Stimulated activated CD8-positive, alpha-beta memory T cell treated with anti-CD3 and anti-CD28 coated beads, Interleukin-12 subunit alpha, Interleukin-12 subunit beta, amount 100 ng/mL, for 1 hour (primary cell): Measurements from ENCODE around the gene ART1.

Source experiments
- DNase-seq: peaks from one replicate; pipeline ENCODE4 v3.0.0-alpha.2; 2020; ENCODE audit warnings: low read depth

The ART1 gene

DNA sequence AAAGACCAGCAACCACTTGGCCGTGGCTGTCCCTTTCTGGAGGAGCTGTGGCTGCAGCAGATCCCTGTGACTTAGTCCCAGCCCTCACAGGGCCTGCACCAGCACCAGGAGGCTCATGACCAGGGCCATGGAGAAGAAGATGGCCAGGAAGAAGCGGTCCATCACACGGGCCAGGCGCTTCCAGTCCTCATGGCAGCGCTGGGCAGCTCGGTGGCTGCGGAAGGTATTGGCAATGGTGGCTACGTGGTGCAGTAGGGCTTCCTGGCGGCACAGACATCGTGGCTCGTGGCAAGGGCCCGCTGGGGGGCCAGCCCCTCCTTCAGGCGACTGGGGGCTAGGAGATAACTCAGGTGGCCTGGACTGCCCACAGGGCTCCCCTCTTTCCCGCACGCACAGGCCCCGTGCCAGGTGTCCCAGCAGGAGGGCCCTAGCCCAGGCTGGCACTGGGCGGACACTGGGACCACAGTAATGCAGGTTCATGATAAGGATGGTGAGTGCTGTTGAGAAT is 21.1 kb downstream of the ART1 start:
- DNase-seq: no peak

DNA sequence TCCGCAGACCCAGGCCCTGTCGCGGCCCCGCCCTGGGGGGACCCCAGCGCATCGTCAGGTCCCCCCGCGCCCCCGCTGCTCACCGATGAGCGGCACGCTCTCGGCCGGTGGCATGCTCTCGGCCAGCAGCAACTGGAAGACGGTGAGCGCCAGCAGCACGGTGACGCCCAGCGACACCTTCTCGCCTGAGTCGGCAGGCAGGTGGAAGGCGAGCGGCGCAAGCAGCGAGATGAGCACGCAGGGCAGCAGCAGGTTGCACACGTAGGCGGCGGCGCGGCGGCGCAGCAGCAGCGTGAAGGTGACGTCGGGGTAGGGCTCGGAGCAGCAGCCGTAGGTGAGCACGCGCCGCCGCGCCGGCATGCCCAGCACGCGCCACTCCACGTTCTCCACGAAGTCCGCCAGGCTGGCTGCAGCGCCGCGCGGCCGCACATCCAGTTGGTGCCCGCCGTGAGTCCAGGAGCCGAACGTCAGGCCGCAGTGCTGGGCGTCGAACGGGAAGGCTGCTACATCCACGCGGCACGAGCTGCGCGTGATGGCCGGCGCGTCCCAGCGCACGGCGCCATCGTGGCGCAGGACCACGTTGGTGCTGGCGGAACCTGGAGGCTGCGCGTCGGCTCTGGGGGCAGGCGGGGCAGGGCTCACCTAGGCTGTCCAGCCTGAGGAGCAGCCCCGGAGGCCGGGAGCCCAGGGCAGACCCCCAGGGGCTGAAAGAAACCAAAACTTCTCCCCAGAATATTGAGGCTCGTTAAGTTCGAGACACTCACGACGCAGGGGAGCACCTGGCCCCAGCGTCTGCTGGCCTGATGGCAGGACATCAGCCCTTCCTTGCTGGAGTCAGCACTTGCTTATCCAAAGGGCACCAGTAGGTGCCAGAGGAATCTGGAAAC is 22.5 kb downstream of the ART1 start:
- DNase-seq: no peak

DNA sequence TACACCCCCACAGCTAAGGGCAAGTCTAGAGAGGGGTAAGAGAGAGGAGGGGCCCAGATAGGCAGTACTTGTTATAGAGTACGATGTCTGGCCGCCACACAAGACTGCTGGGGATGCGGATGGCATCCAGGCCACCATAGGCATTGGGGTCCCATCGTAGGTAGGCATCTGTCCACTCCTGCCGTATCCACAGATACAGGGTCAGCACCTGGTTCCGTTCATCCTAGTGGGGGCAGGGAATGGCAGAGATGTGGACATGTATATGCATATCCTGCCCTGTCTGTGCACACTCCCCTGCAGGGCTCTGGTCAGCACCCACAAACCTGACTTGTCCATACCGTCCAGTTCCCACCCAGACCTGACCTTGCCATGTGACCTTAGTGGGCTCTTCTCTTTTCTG is 24.2 kb downstream of the ART1 start:
- DNase-seq: no peak

DNA sequence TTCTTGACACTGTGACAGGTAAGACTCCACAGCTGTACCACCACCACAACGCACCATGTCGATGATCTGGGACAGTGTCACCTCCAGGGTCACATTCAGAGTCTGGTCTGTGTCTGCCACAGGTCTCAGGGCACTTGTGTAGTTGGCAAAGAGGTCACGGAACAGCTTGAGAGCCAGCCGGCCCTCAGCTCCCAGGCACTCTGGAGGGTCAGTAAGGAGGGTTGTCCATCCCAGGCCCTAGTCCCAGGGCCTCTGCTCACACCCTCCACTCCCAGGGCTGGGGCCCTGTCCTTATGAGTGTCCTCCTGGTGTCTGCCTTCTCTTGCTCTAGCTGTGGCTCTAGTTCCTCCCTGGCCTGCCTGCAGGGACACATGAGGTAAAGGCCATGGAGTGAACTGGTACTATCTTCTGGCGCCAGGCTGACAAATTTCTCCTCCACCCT is 24.8 kb downstream of the ART1 start:
- DNase-seq: no peak

DNA sequence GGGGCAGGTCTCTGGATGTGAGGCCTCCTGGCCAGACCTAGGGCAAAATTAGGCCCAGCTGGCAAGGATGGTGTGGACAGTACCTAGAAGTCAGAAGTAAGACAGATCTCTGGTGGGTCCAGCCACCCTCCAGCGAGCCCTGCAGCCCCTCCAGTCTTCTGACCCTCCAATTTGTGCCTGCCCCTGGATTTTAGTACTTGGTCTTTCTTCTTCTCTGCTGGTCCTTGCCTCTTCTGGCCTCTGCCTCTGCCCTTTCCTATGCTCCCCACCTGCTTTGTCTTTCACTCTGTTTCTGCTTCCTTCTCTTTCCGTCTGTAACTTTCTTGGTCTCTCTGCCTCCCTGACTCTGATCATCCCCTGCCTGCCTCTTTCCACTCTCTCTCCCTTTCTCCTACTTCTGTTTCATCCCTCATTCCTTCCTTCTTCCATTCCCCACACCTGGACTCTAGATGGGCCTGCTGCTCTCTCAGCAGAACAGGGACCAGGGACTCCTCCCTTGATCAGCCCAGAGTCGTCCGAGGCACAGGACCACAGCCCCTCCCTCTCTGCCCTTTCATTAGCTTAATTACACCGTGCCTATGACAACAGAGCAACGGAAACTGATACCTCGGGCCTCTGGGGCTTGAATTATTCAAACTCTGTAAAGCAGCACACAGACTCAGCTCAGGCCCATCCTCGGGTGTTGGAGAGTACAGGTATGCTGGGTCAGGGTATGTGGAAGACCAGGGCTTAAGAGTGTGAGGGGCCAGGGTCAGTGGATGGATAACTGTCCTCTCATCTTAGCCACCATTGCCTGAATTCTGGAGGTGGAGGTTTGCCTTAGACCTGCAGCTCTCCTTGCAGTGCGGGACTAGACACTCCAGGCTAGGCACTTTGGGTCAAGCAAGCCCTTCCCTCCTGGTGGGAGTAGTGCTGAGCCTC is 26.7 kb downstream of the ART1 start, which contains the start of gene CHRNA10:
TSS of gene CHRNA10 (minus strand) at position 51 of the 921 bp plus-strand sequence. CDS start 72 bp downstream, outside the sequence.
- no peak for DNase-seq

DNA sequence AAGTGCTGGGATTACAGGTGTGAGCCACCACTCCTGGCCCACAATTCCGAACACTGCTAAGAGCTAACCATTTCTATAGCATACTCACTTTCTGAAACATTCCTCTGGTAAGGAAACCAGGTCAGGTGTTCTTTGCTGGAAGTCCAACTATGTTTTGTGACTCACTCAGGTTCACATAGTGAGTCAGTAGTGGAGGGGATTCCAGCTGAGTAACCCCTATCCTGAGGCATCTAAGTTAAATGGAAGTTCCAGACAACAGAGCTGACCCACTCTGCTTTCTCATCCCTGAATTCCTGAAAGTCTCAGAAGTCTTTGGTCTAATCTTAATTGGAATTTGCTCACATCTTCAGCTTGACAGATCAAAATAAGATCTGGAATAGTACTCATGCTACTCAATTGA is 29.3 kb downstream of the ART1 start:
- no peak for DNase-seq

DNA sequence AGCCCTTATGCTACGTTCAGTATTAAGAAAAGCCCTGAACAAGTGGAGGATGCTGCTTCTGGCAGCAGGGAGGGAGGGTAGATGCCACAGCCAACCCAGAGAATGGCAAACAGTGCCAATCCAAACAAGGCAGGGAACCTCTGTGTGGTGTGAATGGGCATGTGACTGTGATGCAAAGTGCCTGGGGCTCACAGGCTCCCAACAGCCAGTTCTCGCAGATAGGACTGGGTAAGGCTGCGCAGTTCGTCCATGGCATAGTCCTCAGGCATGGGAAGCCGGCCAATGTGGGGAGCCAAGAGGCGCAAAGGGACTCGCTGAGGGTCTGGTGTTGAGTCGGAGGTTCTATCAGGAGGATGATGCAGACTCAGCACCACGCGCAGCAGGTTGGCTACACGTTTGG is 31.0 kb downstream of the ART1 start:
- DNase-seq: no peak

DNA sequence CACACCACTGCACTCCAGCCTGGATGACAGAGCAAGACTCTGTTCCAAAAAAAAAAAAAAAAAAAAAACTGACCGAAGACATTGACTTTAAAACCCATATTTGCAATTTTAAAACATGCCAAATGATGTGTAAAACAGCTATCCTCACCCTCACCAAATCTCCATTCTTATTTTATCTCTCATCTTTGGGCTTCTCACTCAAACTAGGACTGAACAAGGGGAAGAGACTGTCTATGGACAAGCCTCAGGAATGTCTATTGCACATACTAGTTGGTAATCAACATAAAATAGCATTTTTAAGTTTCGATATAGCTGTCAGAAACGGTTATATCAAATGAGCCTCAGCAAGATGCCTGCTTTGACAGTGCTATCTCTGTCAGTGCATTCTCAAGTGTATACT is 34.1 kb downstream of the ART1 start:
- no peak for DNase-seq

DNA sequence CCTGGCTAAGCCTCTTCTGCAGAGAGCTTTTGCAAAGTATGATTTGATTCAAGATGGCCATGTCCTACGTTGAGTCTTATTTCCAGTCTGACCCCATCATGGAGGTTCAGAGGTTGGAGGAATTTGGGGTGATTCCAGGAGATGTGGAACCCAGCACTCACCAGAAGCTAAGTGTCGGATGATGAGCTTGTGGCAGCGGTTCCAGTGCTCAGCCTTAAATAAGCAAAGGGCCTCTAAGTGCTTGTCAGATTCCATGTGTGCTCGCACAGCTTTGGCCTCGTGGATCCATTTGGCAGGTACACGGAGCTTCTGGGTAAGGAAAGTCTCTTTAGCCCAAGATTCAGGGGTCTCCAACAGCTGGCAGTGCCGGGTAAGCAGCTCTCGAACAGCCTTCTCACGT is 38.1 kb downstream of the ART1 start:
- no peak for DNase-seq

DNA sequence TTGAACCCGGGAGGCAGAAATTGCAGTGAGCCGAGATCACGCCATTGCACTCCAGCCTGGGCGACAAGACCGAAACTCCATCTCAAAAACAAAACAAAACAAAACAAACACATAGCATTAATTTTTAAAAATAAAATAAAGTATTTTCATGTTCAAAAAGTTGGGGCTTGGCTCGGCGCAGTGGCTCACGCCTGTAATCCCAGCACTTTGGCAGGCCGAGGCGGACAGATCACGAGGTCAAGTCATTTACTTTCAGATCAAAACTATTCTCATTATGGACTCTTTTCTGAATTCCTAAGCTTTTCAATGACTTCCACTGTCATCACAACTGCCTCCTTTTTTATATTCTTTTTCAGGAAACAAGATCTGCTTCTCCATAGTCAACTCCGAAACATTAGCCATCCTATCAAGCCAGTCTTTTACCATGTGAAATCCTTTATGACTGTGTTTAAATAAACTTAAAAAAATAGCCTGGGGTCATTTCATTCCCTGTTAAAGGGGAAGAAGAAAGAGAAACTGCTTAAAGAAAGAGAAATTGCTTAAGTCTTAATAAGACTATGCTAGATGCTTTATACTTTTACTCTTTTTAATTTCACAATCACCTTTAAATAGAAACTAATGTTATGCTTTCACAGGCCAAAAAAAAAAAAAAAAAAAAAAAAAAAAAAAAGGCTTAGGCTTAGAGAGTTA is 39.3 kb downstream of the ART1 start:
- no peak for DNase-seq

DNA sequence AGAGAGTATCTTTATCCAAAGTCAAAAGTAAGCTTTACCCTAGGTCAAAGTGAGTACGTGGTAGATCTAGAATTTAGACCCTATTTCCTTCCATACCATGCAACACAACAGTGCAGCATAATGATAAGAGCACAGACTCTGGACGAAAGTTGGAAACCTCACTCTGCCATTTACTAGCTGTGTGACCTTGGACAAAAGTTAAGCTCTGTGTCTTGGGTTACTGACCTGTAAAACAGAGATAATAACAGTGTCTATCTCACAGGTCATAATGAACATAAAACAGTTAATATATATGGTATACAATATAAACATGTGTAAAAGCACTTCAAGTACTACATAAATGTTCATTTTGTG is 39.9 kb downstream of the ART1 start:
- DNase-seq: no peak

DNA sequence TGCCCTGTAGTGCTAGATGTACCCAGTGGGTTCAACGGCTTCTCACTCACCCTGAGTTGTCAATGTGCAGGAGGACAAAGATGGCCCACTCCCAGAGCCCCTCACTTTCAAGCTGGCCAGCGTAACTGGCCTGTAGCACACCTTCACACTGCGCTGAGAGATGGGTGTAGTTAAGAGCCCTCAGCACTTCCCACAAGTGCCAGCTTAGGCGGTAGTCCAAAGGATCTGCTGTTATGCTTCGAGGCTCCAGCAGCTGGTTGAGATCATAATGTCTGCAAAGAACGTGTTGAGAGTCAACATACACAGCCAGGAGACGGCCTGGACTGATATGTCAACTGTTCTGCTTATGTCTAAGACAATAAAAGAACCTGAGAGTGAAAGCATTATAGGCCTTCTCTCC is 41.0 kb downstream of the ART1 start:
- no peak for DNase-seq

DNA sequence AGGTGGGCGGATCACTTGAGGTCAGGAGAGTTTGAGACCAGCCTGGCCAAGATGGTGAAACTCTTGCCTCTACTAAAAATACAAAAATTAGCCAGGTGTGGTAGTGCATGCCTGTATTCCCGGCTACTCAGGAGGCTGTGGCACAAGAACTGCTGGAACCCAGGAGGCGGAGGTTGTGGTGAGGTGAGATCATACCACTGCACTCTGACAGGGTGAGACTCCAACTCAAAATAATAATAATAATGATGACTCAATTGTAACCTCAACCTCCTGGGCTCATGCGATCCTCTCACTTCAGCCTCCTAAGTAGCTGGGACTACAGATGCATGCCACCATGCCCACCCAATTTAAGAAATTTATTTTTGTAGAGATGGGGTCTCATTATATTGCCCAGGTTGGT is 41.8 kb downstream of the ART1 start:
- DNase-seq: no peak

DNA sequence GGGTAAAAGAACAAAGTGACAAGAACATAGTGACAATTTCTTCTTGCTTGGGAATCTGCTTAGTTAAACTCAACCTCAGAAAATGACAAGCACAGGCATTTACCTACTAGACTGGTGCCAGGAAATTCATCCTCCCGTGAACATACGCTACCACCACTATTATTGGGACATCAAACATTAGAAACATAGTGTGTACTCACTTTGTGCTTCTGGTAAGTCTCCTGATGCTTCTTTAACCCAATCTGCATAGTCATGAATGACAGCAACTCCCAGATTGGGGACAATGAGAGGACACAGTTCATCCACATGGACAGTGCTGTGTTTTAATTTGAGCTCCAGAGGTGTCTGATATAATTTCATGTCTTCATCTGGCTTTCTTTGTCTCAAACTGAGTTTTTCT is 55.5 kb downstream of the ART1 start:
- no peak for DNase-seq

DNA sequence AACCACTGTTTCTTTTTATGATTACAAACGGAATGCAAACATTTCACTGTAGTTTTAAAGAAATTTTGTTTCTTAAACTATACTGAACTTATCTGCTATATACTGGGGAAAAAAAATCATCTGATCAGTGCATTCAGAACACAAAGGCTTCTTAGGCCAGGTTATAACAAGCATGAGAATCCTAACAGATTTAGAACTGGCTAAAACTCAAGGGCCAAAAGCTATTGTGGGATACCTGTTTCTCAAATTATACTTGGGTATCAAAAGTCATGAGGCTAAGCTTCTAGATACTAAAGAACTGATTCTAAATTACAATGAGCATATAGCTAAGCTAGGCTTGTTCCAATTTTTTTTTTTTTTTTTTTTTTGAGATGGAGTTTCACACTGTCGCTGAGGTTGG is 56.0 kb downstream of the ART1 start:
- DNase-seq: no peak

DNA sequence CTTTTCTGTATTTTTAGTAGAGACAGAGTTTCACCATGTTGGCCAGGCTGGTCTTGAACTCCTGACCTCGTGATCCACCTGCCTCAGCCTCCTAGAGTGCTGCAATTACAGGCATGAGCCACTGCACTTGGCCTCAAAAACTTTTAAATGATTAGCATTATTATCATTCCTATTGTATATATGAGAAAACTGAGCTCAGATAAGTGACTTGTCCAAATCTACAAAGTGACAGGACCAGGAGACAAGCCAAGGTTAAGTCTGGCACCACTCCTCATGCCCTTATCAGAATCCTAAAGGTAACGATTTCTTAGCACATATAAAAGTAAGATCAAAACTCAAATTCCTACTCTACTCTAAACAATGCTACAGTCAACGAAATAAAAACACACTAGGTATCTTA is 58.5 kb downstream of the ART1 start:
- no peak for DNase-seq

DNA sequence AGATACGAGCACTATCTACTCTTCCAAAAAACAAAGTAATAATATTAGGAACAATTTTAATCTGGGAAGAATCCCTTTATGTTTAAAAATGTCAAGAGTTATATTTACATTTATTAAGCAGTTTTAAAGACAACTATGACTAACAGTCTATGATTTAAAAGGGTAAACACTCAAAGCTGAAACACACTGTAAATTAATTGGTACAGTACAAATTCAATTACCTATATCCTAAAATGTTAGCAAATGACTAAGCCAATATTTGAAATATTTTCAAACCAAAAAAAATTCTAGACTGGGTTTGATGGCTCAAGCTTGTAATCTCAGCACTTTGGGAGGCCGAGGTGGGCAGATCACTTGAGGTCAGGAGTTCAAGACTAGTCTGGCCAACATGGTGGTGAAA is 62.2 kb downstream of the ART1 start:
- no peak for DNase-seq

DNA sequence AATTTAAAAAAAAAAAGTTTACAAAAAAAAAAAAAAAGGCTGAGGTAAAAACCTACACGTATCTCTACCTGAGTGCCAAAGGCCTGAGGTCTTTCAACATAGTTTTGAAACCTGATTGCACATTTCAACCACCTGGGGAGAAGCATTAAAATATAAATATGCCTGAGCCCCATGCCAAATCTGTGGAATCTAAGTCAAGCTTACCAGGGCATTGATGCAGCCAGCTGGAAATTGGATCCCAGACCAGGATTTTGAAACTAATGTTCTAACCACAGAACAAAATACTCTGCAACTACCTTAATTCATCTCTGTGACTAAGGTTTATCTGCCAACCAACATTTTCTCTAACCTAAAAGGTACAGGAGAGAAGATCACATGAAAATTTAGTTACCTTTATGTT is 65.0 kb downstream of the ART1 start:
- no peak for DNase-seq

DNA sequence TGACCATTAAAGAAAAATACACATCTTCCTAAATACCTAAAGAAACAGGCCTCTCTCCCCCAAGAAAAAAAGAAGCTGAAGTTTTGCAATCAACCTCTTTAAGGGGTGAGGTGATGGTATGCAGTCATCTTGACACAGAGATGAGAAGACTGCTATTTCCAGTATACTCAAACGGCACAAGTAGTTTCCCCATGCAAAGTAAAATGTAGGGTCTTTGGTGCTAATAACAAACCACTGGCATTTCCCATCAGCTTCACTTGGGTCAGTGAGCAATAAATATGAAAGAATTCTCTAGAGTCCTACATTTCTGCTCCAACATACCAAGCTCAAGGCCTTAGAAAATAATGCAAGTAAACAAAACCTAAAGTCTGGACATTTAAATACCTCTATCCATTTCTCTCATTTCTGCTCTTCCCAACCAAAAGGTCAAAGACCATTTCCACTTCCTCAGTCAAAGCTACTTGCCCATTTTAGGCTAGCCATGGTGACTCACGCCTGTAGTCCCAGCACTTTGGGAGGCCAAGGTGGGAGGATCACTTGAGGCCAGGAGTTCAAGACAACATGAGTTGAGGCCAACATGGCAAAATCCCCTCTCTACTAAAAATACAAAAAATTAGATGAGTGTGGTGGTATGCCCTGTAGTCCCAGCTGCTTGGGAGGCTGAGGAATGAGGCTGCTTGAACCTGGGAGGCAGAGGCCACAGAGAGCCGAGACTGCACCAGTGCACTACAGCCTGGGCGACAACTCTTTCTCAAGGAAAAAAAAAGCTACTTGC is 65.7 kb downstream of the ART1 start:
- no peak for DNase-seq

DNA sequence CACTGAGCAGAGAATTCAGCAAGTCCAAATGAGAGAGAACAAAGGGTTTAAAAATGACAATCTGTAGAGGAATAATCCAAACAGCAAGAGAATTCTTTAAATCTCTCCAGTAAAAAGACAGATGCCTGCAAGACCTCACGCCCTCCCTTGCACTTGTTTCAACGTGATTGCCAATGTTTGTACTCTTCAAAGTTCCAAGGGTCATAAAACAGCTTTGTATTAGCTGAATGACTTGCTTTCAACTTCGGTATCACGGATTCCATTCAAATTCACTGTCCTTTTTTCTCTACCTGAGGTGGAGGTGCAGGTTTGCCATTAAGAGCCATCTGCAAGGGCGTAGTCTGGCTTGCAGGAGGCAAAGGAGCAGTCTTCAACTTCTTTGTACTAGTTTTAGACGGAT is 67.3 kb downstream of the ART1 start:
- no peak for DNase-seq
